Measurements from ENCODE around the gene USP8. TPM values are rescaled to one million over a fixed set of nuclear protein-coding genes. Genes with fewer than 3 reads are reported as not detected.

The USP8 gene
- total and polyA plus RNA-seq, 10 of the 15 experiments (the other 5 are each of a cell fraction or from before 2014, with no cell fraction given) = 25.2 to 51.7 (median 36.1) TPM

DNA sequence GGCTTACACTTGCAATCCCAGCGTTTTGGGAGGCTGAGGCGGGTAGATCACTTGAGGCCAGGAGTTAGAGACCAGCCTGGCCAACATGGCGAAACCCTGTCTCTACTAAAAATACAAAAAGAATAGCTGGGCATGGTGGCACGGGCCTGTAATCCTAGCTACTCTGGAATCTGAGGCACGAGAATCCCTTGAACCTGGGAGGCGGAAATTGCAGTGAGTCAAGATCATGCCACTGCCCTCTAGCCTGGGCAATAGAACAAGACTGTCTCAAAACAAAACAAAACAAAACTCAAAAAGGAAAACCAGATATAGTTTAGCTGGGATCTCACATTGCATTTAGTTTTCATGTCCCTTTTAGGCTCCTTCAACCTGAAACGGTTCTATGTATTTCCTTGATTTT lies 125.1 kb downstream of the USP8 start:
- no peak for FAIRE-seq

DNA sequence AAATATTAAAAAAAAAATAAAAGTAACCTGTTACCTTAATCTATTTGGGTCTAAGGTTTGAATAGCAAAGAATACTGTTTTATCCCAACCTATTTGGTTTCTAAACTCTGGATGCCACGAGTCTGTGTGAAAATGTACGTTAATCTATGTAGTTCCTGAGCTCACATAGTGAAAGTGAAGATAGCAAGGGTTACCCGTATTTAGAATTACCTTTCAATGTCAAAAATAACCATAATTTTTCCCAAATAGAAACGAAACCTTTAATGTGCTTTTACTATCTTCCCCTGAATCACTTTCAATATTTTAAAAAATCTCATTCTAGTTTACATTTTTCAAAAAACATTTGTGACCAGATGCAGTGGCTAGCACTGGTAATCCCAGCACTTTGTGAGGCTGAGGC lies 128.0 kb downstream of the USP8 start:
- DNase-seq (ENCODE audit: low read depth, low spot score) (no peak), ATAC-seq (peak; percentile 59), FAIRE-seq (no peak)
- 0% methylated on average over 4 of the region's 4 CpGs for WGBS (ENCODE audit: insufficient coverage, insufficient replicate concordance, low lambda C conversion rate, missing lambda C conversion rate)
- intact Hi-C loops (cut with micrococcal nuclease; ENCODE audit: unreplicated experiment) (no loop called here), in situ Hi-C loops (cut with MboI) (no loop called here)
- no peaks in the 10 kb centered on the region for H4K20me1 ChIP-seq (ENCODE audit: control insufficient read depth, insufficient read depth)
- ChIA-PET CTCF (interaction anchor here (0.6 to 0.7 kb wide), 2 partner anchors 17 to 65 kb away, joined by 3 read pairs; no protein-coding TSS in a partner anchor), RAD21 (ENCODE audit: unreplicated experiment) (no interaction called here), SMC1A (ENCODE audit: uncharacterized antibody, unreplicated experiment) (interaction anchor here (0.6 to 1.6 kb wide), 3 partner anchors 16 to 408 kb away, joined by 3 to 6 read pairs (median 3); no protein-coding TSS in a partner anchor), POLR2A (no interaction called here)
- H3K27me3 ChIP-seq (replicated peaks in 1 of 2; ENCODE audit: control insufficient read depth in 2 of 2, insufficient read depth in 2 of 2, low read length in 1 of 2) = no peaks in the 10 kb centered on the region
- TF ChIP-seq, protein P1, sequence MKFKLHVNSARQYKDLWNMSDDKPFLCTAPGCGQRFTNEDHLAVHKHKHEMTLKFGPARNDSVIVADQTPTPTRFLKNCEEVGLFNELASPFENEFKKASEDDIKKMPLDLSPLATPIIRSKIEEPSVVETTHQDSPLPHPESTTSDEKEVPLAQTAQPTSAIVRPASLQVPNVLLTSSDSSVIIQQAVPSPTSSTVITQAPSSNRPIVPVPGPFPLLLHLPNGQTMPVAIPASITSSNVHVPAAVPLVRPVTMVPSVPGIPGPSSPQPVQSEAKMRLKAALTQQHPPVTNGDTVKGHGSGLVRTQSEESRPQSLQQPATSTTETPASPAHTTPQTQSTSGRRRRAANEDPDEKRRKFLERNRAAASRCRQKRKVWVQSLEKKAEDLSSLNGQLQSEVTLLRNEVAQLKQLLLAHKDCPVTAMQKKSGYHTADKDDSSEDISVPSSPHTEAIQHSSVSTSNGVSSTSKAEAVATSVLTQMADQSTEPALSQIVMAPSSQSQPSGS (IDR thresholded peaks at IDR 0.05; ENCODE audit: low read length) = peak; percentile 43; the same call in 1 of the 2 replicates
- TF ChIP-seq NFIC (IDR thresholded peaks at IDR 0.05; ENCODE audit: low read depth, low read length) (0 out of 2 replicates have a peak, but pooled peaks have one; percentile 40), SMAD5 (IDR thresholded peaks at IDR 0.05; ENCODE audit: low read depth) (no peak), TAF1 (IDR thresholded peaks at IDR 0.05; ENCODE audit: borderline replicate concordance, low read depth, low read length) (no peak), JUNB (IDR thresholded peaks at IDR 0.05) (0 out of 2 replicates have a peak, but pooled peaks have one; percentile 7), MEF2A (IDR thresholded peaks at IDR 0.05; ENCODE audit: insufficient read depth, low read depth, low read length) (peak; percentile 86; the same call in 1 of the 2 replicates), ZBED1 (IDR thresholded peaks at IDR 0.05; ENCODE audit: borderline replicate concordance) (peak; percentile 57; the same call in 1 of the 2 replicates), RUNX3 (IDR thresholded peaks at IDR 0.05; ENCODE audit: low read length) (peak; percentile 36; the same call in 1 of the 2 replicates)
- BruUV-seq (replicated peaks) = no TSS peak
- no peaks in the 10 kb centered on the region for H3K79me2 ChIP-seq (ENCODE audit: control insufficient read depth, insufficient read depth, low read length)
- peaks cover 4% of the 10 kb centered on the region; the same call in 1 of the 2 replicates for H3K4me1 ChIP-seq (ENCODE audit: control insufficient read depth, insufficient read depth, low read length)
- no peaks in the 10 kb centered on the region for H3K9me3 ChIP-seq (replicated peaks; ENCODE audit: control insufficient read depth, insufficient read depth, low read length)
- no peak overlapping the region for H3K27ac ChIP-seq (ENCODE audit: control insufficient read depth, insufficient read depth)
- H3K36me3 ChIP-seq (ENCODE audit: control insufficient read depth in 2 of 2, insufficient read depth in 2 of 2, low read length in 1 of 2) = no peaks in the 10 kb centered on the region
- no peak overlapping the region for H3K9ac ChIP-seq (ENCODE audit: control insufficient read depth, insufficient read depth, low read length)
- no peak overlapping the region for H2AFZ ChIP-seq (ENCODE audit: control insufficient read depth, low read depth, low read length)
- peak overlapping the region; percentile 40; the same call in 1 of the 2 replicates for H3K4me2 ChIP-seq (ENCODE audit: control insufficient read depth, insufficient read depth)
- no peak overlapping the region for H3K4me3 ChIP-seq

More for the DNA sequence above, 125.1 kb downstream of the USP8 start:
- TF ChIP-seq E2F4 (IDR thresholded peaks at IDR 0.05; ENCODE audit: low read depth, low read length) (no peak), EZH2 (IDR thresholded peaks at IDR 0.05; ENCODE audit: borderline replicate concordance, control insufficient read depth, low read depth, low read length) (no peak)
- Histone ChIP-seq H3K4me2 (ENCODE audit: control insufficient read depth, insufficient read depth) (no peak overlapping the region), H3K9ac (ENCODE audit: control insufficient read depth, insufficient read depth, low read length) (no peak overlapping the region), H3K36me3 (ENCODE audit: control insufficient read depth in 2 of 2, insufficient read depth in 2 of 2, low read length in 1 of 2) (no peaks in the 10 kb centered on the region), H3K4me3 (no peak overlapping the region), H3K27me3 (replicated peaks in 1 of 2; ENCODE audit: control insufficient read depth in 2 of 2, insufficient read depth in 2 of 2, low read length in 1 of 2) (no peaks in the 10 kb centered on the region), H3K79me2 (ENCODE audit: control insufficient read depth, insufficient read depth, low read length) (no peaks in the 10 kb centered on the region), H3K9me3 (replicated peaks; ENCODE audit: control insufficient read depth, insufficient read depth, low read length) (no peaks in the 10 kb centered on the region), H2AFZ (ENCODE audit: control insufficient read depth, low read depth, low read length) (no peak overlapping the region), H3K27ac (ENCODE audit: control insufficient read depth, insufficient read depth) (no peak overlapping the region), H3K4me1 (ENCODE audit: control insufficient read depth, insufficient read depth, low read length) (peaks cover 4% of the 10 kb centered on the region; the same call in 1 of the 2 replicates), H4K20me1 (ENCODE audit: control insufficient read depth, insufficient read depth) (no peaks in the 10 kb centered on the region)
- RAD21 ChIA-PET (ENCODE audit: unreplicated experiment) = interaction anchor here (1.9 kb wide), 1 partner anchor 198 kb away, joined by 4 read pairs; no protein-coding TSS in a partner anchor
- SMC1A ChIA-PET (ENCODE audit: uncharacterized antibody, unreplicated experiment) = interaction anchor here (1.0 to 1.5 kb wide), 2 partner anchors 9 to 15 kb away, joined by 3 to 4 read pairs; no protein-coding TSS in a partner anchor
- BruUV-seq (replicated peaks) = no TSS peak
- POLR2A ChIA-PET = no interaction called here
- CTCF ChIA-PET = no interaction called here
- DNase-seq (ENCODE audit: low read depth, low spot score) (no peak), ATAC-seq (no peak)
- intact Hi-C loops (cut with micrococcal nuclease; ENCODE audit: unreplicated experiment) (no loop called here), in situ Hi-C loops (cut with MboI) (no loop called here)
- 54% methylated on average over 7 of the region's 7 CpGs for WGBS (ENCODE audit: insufficient coverage, insufficient replicate concordance, low lambda C conversion rate, missing lambda C conversion rate)

Data from GM12878 (cell line).